GM10248 (cell line): ENCODE results near the gene SARM1.

ENCODE experiments used
- CTCF ChIA-PET: fragments of 300-600 bp; sonication (Branson Sonifier 250); formaldehyde crosslinking; extraction: SDS; loops from one replicate; lab custom pipeline; 2021; ENCODE audit warnings: antibody characterized with exemption; lab: Yijun Ruan, JAX
- POLR2A ChIA-PET: fragments of 350-650 bp; sonication (Branson Sonifier 250); formaldehyde crosslinking; extraction: SDS; loops from one replicate; lab custom pipeline; 2020; ENCODE audit warnings: antibody characterized with exemption; lab: Yijun Ruan, JAX
- DNase-seq: peaks from one replicate; pipeline ENCODE4 v3.0.0; 2012; ENCODE audit errors: extremely low spot score
- CTCF ChIP-seq: IDR thresholded peaks from 2 replicates; pipeline ENCODE4 v1.5.1; 2012; ENCODE audit warnings: mild to moderate bottlenecking, low read depth; ENCODE audit errors: extremely low read depth, missing control alignments, control extremely low read depth

SARM1 gene

GRCh38 chr17:28397687-28398279, 26.3 kb downstream of the SARM1 start:
- no peak for DNase-seq
- ChIA-PET POLR2A (no interaction called here), CTCF (interaction anchor here (2.2 to 4.2 kb wide), 2 partner anchors 19 kb away, joined by 7 to 37 read pairs; no protein-coding TSS in a partner anchor)
- TF ChIP-seq CTCF: no peak

GRCh38 chr17:28398280-28398981, 26.9 kb downstream of the SARM1 start:
- TF ChIP-seq CTCF: no peak
- CTCF ChIA-PET: interaction anchor here (4.2 to 4.3 kb wide), 2 partner anchors 11 to 19 kb away, joined by 16 to 37 read pairs; no protein-coding TSS in a partner anchor
- POLR2A ChIA-PET: no interaction called here
- DNase-seq: no peak

GRCh38 chr17:28399808-28400207, 28.3 kb downstream of the SARM1 start:
- POLR2A ChIA-PET: no interaction called here
- CTCF ChIA-PET: interaction anchor here (1.2 to 4.3 kb wide), 3 partner anchors 12 to 171 kb away, joined by 3 to 37 read pairs (median 16); partner anchors contain the start of gene PIGS
- TF ChIP-seq CTCF: no peak
- no peak for DNase-seq

- POLR2A ChIA-PET: interaction anchor here (0.6 kb wide), 1 partner anchor 45 kb away, joined by 3 read pairs; the partner anchor contains the start of gene POLDIP2
- TF ChIP-seq CTCF: no peak
- CTCF ChIA-PET: interaction anchor here (4.2 to 4.3 kb wide), 2 partner anchors 14 to 15 kb away, joined by 16 to 37 read pairs; no protein-coding TSS in a partner anchor
- DNase-seq: no peak
These were observed 30.7 kb downstream of the SARM1 start for GRCh38 chr17:28402224-28402630.

GRCh38 chr17:28402844-28403243, 31.4 kb downstream of the SARM1 start:
- POLR2A ChIA-PET: no interaction called here

More at GRCh38 chr17:28402844-28403243, 31.4 kb downstream of the SARM1 start:
- TF ChIP-seq CTCF: no peak
- DNase-seq: no peak
- CTCF ChIA-PET: no interaction called here
